CD4-positive, alpha-beta T cell (primary cell): ENCODE measurements around the gene DPRX. TPM values are rescaled to one million over a fixed set of nuclear protein-coding genes. Genes with fewer than 3 reads are reported as not detected.

ENCODE experiments used
- ATAC-seq: fragments of 200-7000 bp; cut with Tn5 transposase; one replicate; pipeline ENCODE4 v1.10.0; 2022; ENCODE audit warnings: mild to moderate bottlenecking; ENCODE audit not compliant: poor library complexity
- CTCF ChIA-PET: fragments of 350-600 bp; sonication (Branson Sonifier 250); formaldehyde crosslinking; loops from one replicate; lab custom pipeline; 2021; ENCODE audit warnings: antibody characterized with exemption, inconsistent platforms; lab: Charles Lee
- POLR2A ChIA-PET: fragments of 350-600 bp; sonication (Branson Sonifier 250); formaldehyde crosslinking; loops from one replicate; lab custom pipeline; 2021; ENCODE audit warnings: antibody characterized with exemption, inconsistent platforms; lab: Charles Lee
- DNase-seq, 14 experiments: peaks; one replicate each; pipeline ENCODE4 v3.0.0-alpha.2; 2013 to 2020; ENCODE audit warnings: mixed read lengths in 2 of 14
- H3K27ac ChIP-seq, 2 donors: one replicate each; pipeline versions ENCODE4 v1.5.1 to v1.7.0; 2013; ENCODE audit warnings: low read length in 2 of 2, low read depth in 1 of 2, mild to moderate bottlenecking in 1 of 2
- H3K27me3 ChIP-seq, 2 experiments: 1 replicate in 1 of 2; 2 replicates in 1 of 2; pipeline versions ENCODE4 v1.6.1 to v1.7.0; 2013; ENCODE audit warnings: low read length in 2 of 2, control low read depth in 1 of 2, mild to moderate bottlenecking in 1 of 2, moderate library complexity in 1 of 2; ENCODE audit not compliant: insufficient read depth in 2 of 2, control insufficient read depth in 1 of 2
- H3K36me3 ChIP-seq: one replicate; pipeline ENCODE4 v1.6.1; 2013; ENCODE audit warnings: low read length, control low read depth; ENCODE audit not compliant: insufficient read depth
- H3K4me1 ChIP-seq: one replicate; pipeline ENCODE4 v1.6.1; 2013; ENCODE audit warnings: low read length, control low read depth; ENCODE audit not compliant: insufficient read depth
- H3K4me3 ChIP-seq: one replicate; pipeline ENCODE4 v1.5.1; 2013; ENCODE audit warnings: mild to moderate bottlenecking, low read length, moderate library complexity
- H3K9me3 ChIP-seq, 2 experiments: 1 replicate in 1 of 2; 2 replicates in 1 of 2; pipeline versions ENCODE4 v1.6.1 to v1.7.0; 2013; ENCODE audit warnings: low read length in 2 of 2, mild to moderate bottlenecking in 2 of 2, control low read depth in 1 of 2, moderate library complexity in 1 of 2; ENCODE audit not compliant: control insufficient read depth in 1 of 2, insufficient read depth in 1 of 2
- H3K27ac Mint-ChIP-seq: one replicate; pipeline ENCODE4 v1.8.0; 2020; ENCODE audit warnings: mixed read lengths
- H3K27me3 Mint-ChIP-seq: one replicate; pipeline ENCODE4 v1.8.0; 2021; ENCODE audit warnings: mixed read lengths
- H3K36me3 Mint-ChIP-seq: one replicate; pipeline ENCODE4 v1.8.0; 2021; ENCODE audit warnings: low read depth, mixed read lengths
- H3K4me1 Mint-ChIP-seq: one replicate; pipeline ENCODE4 v1.8.0; 2021; ENCODE audit warnings: low read depth, mixed read lengths
- H3K4me3 Mint-ChIP-seq: one replicate; pipeline ENCODE4 v1.8.0; 2020; ENCODE audit warnings: mild to moderate bottlenecking, mixed read lengths
- H3K9me3 Mint-ChIP-seq: one replicate; pipeline ENCODE4 v1.8.0; 2020; ENCODE audit warnings: mixed read lengths
- CTCF ChIP-seq: fragments of 200-600 bp; IDR thresholded peaks from one replicate; pipeline ENCODE4 v1.8.0; 2022; ENCODE audit warnings: antibody characterized with exemption, mild to moderate bottlenecking
- intact Hi-C, 2 experiments: fragments of 100-400 bp; cut with DNase I in 1 of 2; cut with micrococcal nuclease in 1 of 2; formaldehyde crosslinking; loops; one replicate each; pipeline versions ENCODE4 v1.15.1 to v1.9.0; 2023 to 2025; cut with DNase I, micrococcal nuclease
- total RNA-seq, 174 experiments: library from RNA in 2 of 174; stranded (reverse) in 2 of 174; gene quantifications; one replicate each; pipeline ENCODE4 v1.2.3 and lab custom pipeline; 2021 to 2026

DPRX gene
- total RNA-seq, 2 experiments from 2014 or later, result not detected

DNA sequence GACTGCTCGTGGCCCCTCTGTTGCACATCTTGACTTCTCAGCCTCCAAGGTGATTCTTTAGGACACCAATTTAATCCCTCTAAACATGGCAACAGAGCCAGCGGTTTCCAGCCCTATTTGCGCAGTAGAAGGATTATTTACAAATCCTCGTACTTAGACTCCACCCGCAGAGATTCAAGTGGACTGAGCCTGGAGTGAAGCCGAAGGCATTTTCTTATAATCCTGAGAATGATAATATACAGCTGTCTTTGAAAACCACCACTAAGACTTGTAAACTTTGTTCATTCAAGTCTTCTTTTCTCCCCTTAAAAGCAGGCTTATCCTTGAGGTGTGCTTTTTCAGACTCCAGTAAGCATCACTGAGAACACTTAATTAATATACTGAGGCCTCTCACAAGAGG is 4.8 kb upstream of the DPRX start:
- ChIA-PET POLR2A (no interaction called here), CTCF (no interaction called here)
- Mint-ChIP-seq H3K4me3 (no peak overlapping the region), H3K27ac (no peak overlapping the region), H3K27me3 (no peaks in the 10 kb centered on the region), H3K9me3 (no peaks in the 10 kb centered on the region), H3K4me1 (no peaks in the 10 kb centered on the region), H3K36me3 (no peaks in the 10 kb centered on the region)
- ATAC-seq (no peak), DNase-seq (no peak)
- no peak for TF ChIP-seq CTCF
- no peaks in the 10 kb centered on the region for H3K4me1 ChIP-seq
- H3K9me3 ChIP-seq, result peaks cover 0 to 46% of the 10 kb centered on the region in 2 experiments
- no peak overlapping the region for H3K27ac ChIP-seq
- H3K27me3 ChIP-seq, result no peaks in the 10 kb centered on the region
- intact Hi-C loops, result no loop called here
- no peaks in the 10 kb centered on the region for H3K36me3 ChIP-seq
- H3K4me3 ChIP-seq, result no peak overlapping the region

GRCh38 chr19:53634768-53635167 is 3.0 kb downstream of the DPRX start:
- Histone ChIP-seq H3K4me3 (no peak overlapping the region), H3K36me3 (no peaks in the 10 kb centered on the region), H3K9me3 (peaks cover 0 to 57% of the 10 kb centered on the region in 2 experiments), H3K27ac (no peak overlapping the region), H3K27me3 (no peaks in the 10 kb centered on the region), H3K4me1 (no peaks in the 10 kb centered on the region)
- H3K27ac Mint-ChIP-seq, result no peak overlapping the region
- ChIA-PET CTCF (no interaction called here), POLR2A (no interaction called here)
- H3K4me1 Mint-ChIP-seq, result no peaks in the 10 kb centered on the region
- H3K36me3 Mint-ChIP-seq, result no peaks in the 10 kb centered on the region
- ATAC-seq, result no peak
- no peak overlapping the region for H3K4me3 Mint-ChIP-seq
- no peak for TF ChIP-seq CTCF
- peaks cover 10% of the 10 kb centered on the region for H3K9me3 Mint-ChIP-seq
- DNase-seq, result no peak
- intact Hi-C loops, result no loop called here
- H3K27me3 Mint-ChIP-seq, result no peaks in the 10 kb centered on the region

DNA sequence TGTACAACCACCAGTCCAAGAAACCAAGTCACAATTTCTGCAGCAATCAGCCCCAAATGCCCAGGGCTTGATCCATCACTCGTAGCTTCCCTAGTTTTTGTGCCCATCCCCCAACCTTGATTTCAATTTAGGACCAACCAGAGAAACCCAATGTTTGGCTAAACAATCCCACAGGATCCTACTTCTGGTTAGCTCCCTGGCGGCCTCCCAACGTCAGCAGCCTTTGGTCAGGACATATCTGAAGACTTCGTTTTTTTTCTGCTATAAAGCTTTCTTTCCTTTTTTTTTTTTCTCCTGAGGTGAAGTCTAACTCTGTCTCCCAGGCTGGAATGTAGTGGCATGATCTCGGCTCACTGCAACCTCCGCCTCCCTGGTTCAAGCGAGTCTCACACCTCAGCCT is 7.7 kb downstream of the DPRX start:
- ChIA-PET CTCF (no interaction called here), POLR2A (no interaction called here)
- intact Hi-C loops, result no loop called here
- H3K27me3 ChIP-seq, result no peaks in the 10 kb centered on the region
- no peaks in the 10 kb centered on the region for H3K36me3 ChIP-seq
- DNase-seq (no peak), ATAC-seq (no peak)
- H3K27me3 Mint-ChIP-seq, result no peaks in the 10 kb centered on the region
- no peak for TF ChIP-seq CTCF
- no peak overlapping the region for H3K4me3 Mint-ChIP-seq
- peaks cover 14% of the 10 kb centered on the region for H3K9me3 Mint-ChIP-seq
- no peaks in the 10 kb centered on the region for H3K4me1 Mint-ChIP-seq
- no peaks in the 10 kb centered on the region for H3K4me1 ChIP-seq
- H3K4me3 ChIP-seq, result no peak overlapping the region
- peaks cover 0 to 55% of the 10 kb centered on the region in 2 experiments for H3K9me3 ChIP-seq
- no peak overlapping the region for H3K27ac Mint-ChIP-seq
- H3K36me3 Mint-ChIP-seq, result no peaks in the 10 kb centered on the region
- H3K27ac ChIP-seq, result no peak overlapping the region
